GM12878 (cell line): ENCODE measurements around the gene GZF1. TPM values are rescaled to one million over a fixed set of nuclear protein-coding genes. Genes with fewer than 3 reads are reported as not detected.

ENCODE experiments used
- ATAC-seq: fragments of 200-7000 bp; cut with Tn5 transposase; 3 replicates; pipeline ENCODE4 v1.9.1; 2020; ENCODE audit warnings: mild to moderate bottlenecking, moderate library complexity
- BruUV-seq: library from RNA; stranded (reverse); fragments of 400-500 nt; replicated peaks from 2 replicates; lab custom pipeline; 2021; lab: Mats Ljungman, UMichigan
- CTCF ChIA-PET: fragments of 300-600 bp; sonication (Branson Sonifier 250); formaldehyde crosslinking; extraction: SDS; loops from one replicate; lab custom pipeline; 2021; ENCODE audit warnings: inconsistent platforms; lab: Yijun Ruan, JAX
- POLR2A ChIA-PET: fragments of 350-600 bp; formaldehyde crosslinking; extraction: SDS; loops from one replicate; lab custom pipeline; 2021; ENCODE audit warnings: inconsistent platforms; lab: Charles Lee
- RAD21 ChIA-PET: fragments of 300-600 bp; sonication (Branson Sonifier 250); formaldehyde crosslinking; loops from one replicate; lab custom pipeline; 2023; ENCODE audit warnings: antibody characterized with exemption; ENCODE audit not compliant: unreplicated experiment; lab: Charles Lee
- SMC1A ChIA-PET: fragments of 300-600 bp; sonication (Branson Sonifier 250); formaldehyde crosslinking; loops from one replicate; lab custom pipeline; 2023; ENCODE audit not compliant: unreplicated experiment, uncharacterized antibody; lab: Charles Lee
- DNase-seq: peaks from one replicate; pipeline ENCODE4 v3.0.0-alpha.2; 2011; ENCODE audit warnings: low read depth, low spot score
- FAIRE-seq: peaks from 3 replicates; lab custom pipeline; 2011; peaks lifted over from hg19 to GRCh38; lab: Jason Lieb, UNC
- H2AFZ ChIP-seq: 2 replicates; pipeline ENCODE4 v1.6.0; 2011; ENCODE audit warnings: low read depth, low read length, control low read depth; ENCODE audit not compliant: control insufficient read depth
- H3K27ac ChIP-seq: 2 replicates; pipeline ENCODE4 v1.5.1; 2011; ENCODE audit warnings: control low read depth; ENCODE audit not compliant: control insufficient read depth, insufficient read depth
- H3K27me3 ChIP-seq, 2 experiments: replicated peaks in 1 of 2; 2 replicates each; pipeline versions ENCODE4 v1.6.0 to v1.6.1; 2011; ENCODE audit warnings: low read length in 1 of 2; ENCODE audit not compliant: control insufficient read depth in 2 of 2, insufficient read depth in 2 of 2
- H3K36me3 ChIP-seq, 2 experiments: 2 replicates each; pipeline ENCODE4 v1.5.1; 2011; ENCODE audit warnings: low read length in 1 of 2; ENCODE audit not compliant: control insufficient read depth in 2 of 2, insufficient read depth in 2 of 2
- H3K4me1 ChIP-seq: 2 replicates; pipeline ENCODE4 v1.6.1; 2011; ENCODE audit warnings: mild to moderate bottlenecking, low read length, moderate library complexity, mixed read lengths; ENCODE audit not compliant: control insufficient read depth, insufficient read depth
- H3K4me2 ChIP-seq: 2 replicates; pipeline ENCODE4 v1.6.0; 2011; ENCODE audit warnings: control low read depth; ENCODE audit not compliant: control insufficient read depth, insufficient read depth
- H3K4me3 ChIP-seq: fragments of 200-600 bp; sonication (generic); 2 replicates; pipeline ENCODE4 v1.5.1; 2016
- H3K79me2 ChIP-seq: 2 replicates; pipeline ENCODE4 v1.6.0; 2011; ENCODE audit warnings: low read length; ENCODE audit not compliant: control insufficient read depth, insufficient read depth
- H3K9ac ChIP-seq: 2 replicates; pipeline ENCODE4 v1.8.0; 2011; ENCODE audit warnings: low read length, control low read depth, mixed read lengths; ENCODE audit not compliant: control insufficient read depth, insufficient read depth
- H3K9me3 ChIP-seq: replicated peaks from 3 replicates; pipeline ENCODE4 v1.5.1; 2011; ENCODE audit warnings: mild to moderate bottlenecking, low read length; ENCODE audit not compliant: control insufficient read depth, insufficient read depth
- H4K20me1 ChIP-seq: 2 replicates; pipeline ENCODE4 v1.6.0; 2011; ENCODE audit not compliant: control insufficient read depth, insufficient read depth
- CREM ChIP-seq: IDR thresholded peaks from 2 replicates; pipeline ENCODE4 v1.6.1; 2014; ENCODE audit warnings: antibody characterized with exemption, low read depth
- FOXK2 ChIP-seq: fragments of 450-650 bp; IDR thresholded peaks from 2 replicates; pipeline ENCODE4 v1.6.1; 2017; ENCODE audit warnings: mild to moderate bottlenecking, moderate library complexity
- GATAD2B ChIP-seq: fragments of 450-650 bp; conservative IDR thresholded peaks from 2 replicates; pipeline ENCODE4 v1.6.1; 2017; ENCODE audit warnings: low read depth, mild to moderate bottlenecking, moderate library complexity
- KLF5 ChIP-seq: fragments of 450-650 bp; IDR thresholded peaks from 2 replicates; pipeline ENCODE4 v1.6.1; 2014; ENCODE audit warnings: mild to moderate bottlenecking; ENCODE audit not compliant: partially characterized antibody
- NBN ChIP-seq: fragments of 450-650 bp; IDR thresholded peaks from 2 replicates; pipeline ENCODE4 v1.6.1; 2016
- NFXL1 ChIP-seq: fragments of 450-650 bp; IDR thresholded peaks from 2 replicates; pipeline ENCODE4 v1.6.1; 2017; ENCODE audit warnings: antibody characterized with exemption, mild to moderate bottlenecking, borderline replicate concordance
- POU2F2 ChIP-seq: IDR thresholded peaks from 3 replicates; pipeline ENCODE4 v1.6.1; 2011; ENCODE audit warnings: low read depth, mild to moderate bottlenecking, low read length, borderline replicate concordance
- SMC3 ChIP-seq: IDR thresholded peaks from 2 replicates; pipeline ENCODE4 v1.6.1; 2011; ENCODE audit warnings: low read length, improper control_type of control experiment, borderline replicate concordance
- SREBF1 ChIP-seq: IDR thresholded peaks from 2 replicates; pipeline ENCODE4 v1.6.1; 2012; ENCODE audit warnings: mild to moderate bottlenecking, low read length
- TAF1 ChIP-seq: IDR thresholded peaks from 2 replicates; pipeline ENCODE4 v1.6.1; 2011; ENCODE audit warnings: mild to moderate bottlenecking, low read depth, low read length, borderline replicate concordance
- ZBTB40 ChIP-seq: fragments of 450-650 bp; IDR thresholded peaks from 2 replicates; pipeline ENCODE4 v1.6.1; 2016; ENCODE audit warnings: mild to moderate bottlenecking, moderate library complexity, borderline replicate concordance
- ZNF207 ChIP-seq: fragments of 450-650 bp; IDR thresholded peaks from 2 replicates; pipeline ENCODE4 v1.6.1; 2014; ENCODE audit warnings: antibody characterized with exemption, mild to moderate bottlenecking, borderline replicate concordance
- ZNF217 ChIP-seq: fragments of 450-650 bp; IDR thresholded peaks from 2 replicates; pipeline ENCODE4 v1.6.1; 2017; ENCODE audit warnings: antibody characterized with exemption, mild to moderate bottlenecking
- ZZZ3 ChIP-seq: IDR thresholded peaks from 2 replicates; pipeline ENCODE4 v1.6.1; 2011; ENCODE audit warnings: low read depth; ENCODE audit not compliant: control insufficient read depth, insufficient read length
- WGBS: methylation state at CpG from one replicate; pipeline ENCODE4 v1.1.6; 2016; ENCODE audit warnings: low lambda C conversion rate; ENCODE audit not compliant: insufficient replicate concordance, insufficient coverage; ENCODE audit errors: missing lambda C conversion rate; 5-methylcytosine and 5-hydroxymethylcytosine counted together
- in situ Hi-C: fragments of 300-500 bp; cut with MboI; formaldehyde crosslinking; loops from 9 replicates; pipeline ENCODE4 v1.14.3; 2018; ENCODE audit warnings: mixed read lengths
- intact Hi-C: fragments of 100-400 bp; cut with micrococcal nuclease; formaldehyde crosslinking; loops from one replicate; pipeline ENCODE4 v1.14.2; 2022; ENCODE audit not compliant: unreplicated experiment
- polyA plus RNA-seq, 11 experiments: library from polyadenylated mRNA; depleted of rRNA in 4 of 11; unstranded in 6 of 11; stranded (reverse) in 5 of 11; fragments of >200 nt; fragmentation: Nextera tagmentation in 4 of 11; fragmentation: Illumina TruSeq in 1 of 11; extraction: Ambion mirVana in 4 of 11; extraction: Trizol in 1 of 11; gene quantifications; 1 replicate in 1 of 11; 2 replicates in 10 of 11; pipeline versions ENCODE4 v1.2.1 to v1.2.3, GENCODE V29; 2011 to 2016; ENCODE audit warnings: inconsistent platforms in 2 of 11, missing spikeins in 2 of 11, low read depth in 1 of 11
- total RNA-seq, 4 experiments: library from RNA; depleted of rRNA in 3 of 4; stranded (reverse); fragments of >200 nt in 3 of 4; fragmentation: Illumina TruSeq in 1 of 4; extraction: Trizol in 1 of 4; gene quantifications; 2 replicates each; pipeline versions ENCODE4 v1.2.1 to v1.2.3, GENCODE V29; 2013 to 2021
- TF ChIP-seq, protein P1 (sequence below): fragments of 450-650 bp; conservative IDR thresholded peaks from 2 replicates; pipeline ENCODE4 v1.6.1; 2017; ENCODE audit warnings: mild to moderate bottlenecking, moderate library complexity
- TF ChIP-seq, protein P2 (sequence below): fragments of 450-650 bp; IDR thresholded peaks from 2 replicates; pipeline ENCODE4 v1.6.1; 2016; ENCODE audit warnings: mild to moderate bottlenecking

Gene GZF1
- total and polyA plus RNA-seq, 10 of the 15 experiments (the other 5 are each of a cell fraction or from before 2014, with no cell fraction given): 2.2 to 19.5 (median 9.7) TPM

GRCh38 chr20:23419995-23420901, 58.3 kb downstream of the GZF1 start:
- Histone ChIP-seq H3K79me2 (peaks cover 44% of the 10 kb centered on the region), H3K9me3 (no peaks in the 10 kb centered on the region), H3K4me1 (peaks cover 11% of the 10 kb centered on the region), H3K27ac (peak overlapping the region; percentile 86), H3K27me3 (no peaks in the 10 kb centered on the region), H4K20me1 (no peaks in the 10 kb centered on the region), H3K9ac (peak overlapping the region; percentile 75), H2AFZ (peak overlapping the region; percentile 74), H3K4me3 (peak overlapping the region; percentile 91), H3K4me2 (peak overlapping the region; percentile 90), H3K36me3 (no peaks in the 10 kb centered on the region)
- CTCF ChIA-PET: interaction anchor here (0.7 to 9.4 kb wide), 8 partner anchors 9 to 1947 kb away, joined by 3 to 56 read pairs (median 6); partner anchors contain the start of gene NXT1
- DNase-seq: no peak
- RAD21 ChIA-PET: interaction anchor here (1.6 to 2.0 kb wide), 3 partner anchors 21 to 70 kb away, joined by 3 to 9 read pairs (median 9); partner anchors contain the start of gene NXT1
- POLR2A ChIA-PET: interaction anchor here (0.6 to 5.3 kb wide), 8 partner anchors 9 to 517 kb away, joined by 3 to 36 read pairs (median 4); partner anchors contain the start of gene NXT1
- peak; percentile 59 for ATAC-seq
- TSS peak; percentile 61 for BruUV-seq
- WGBS: 1% methylated on average over 54 of the region's 58 CpGs
- in situ Hi-C loops: loop anchor here (10.0 kb wide), 1 partner anchor 55 kb away; no protein-coding TSS in a partner anchor
- SMC1A ChIA-PET: interaction anchor here (0.8 to 2.2 kb wide), 9 partner anchors 11 to 70 kb away, joined by 3 to 10 read pairs (median 4); partner anchors contain the start of gene NXT1
- FAIRE-seq: peak; percentile 78
- intact Hi-C loops: loop anchor here (1.0 kb wide), 1 partner anchor 57 kb away; no protein-coding TSS in a partner anchor
- TF ChIP-seq, protein P1, sequence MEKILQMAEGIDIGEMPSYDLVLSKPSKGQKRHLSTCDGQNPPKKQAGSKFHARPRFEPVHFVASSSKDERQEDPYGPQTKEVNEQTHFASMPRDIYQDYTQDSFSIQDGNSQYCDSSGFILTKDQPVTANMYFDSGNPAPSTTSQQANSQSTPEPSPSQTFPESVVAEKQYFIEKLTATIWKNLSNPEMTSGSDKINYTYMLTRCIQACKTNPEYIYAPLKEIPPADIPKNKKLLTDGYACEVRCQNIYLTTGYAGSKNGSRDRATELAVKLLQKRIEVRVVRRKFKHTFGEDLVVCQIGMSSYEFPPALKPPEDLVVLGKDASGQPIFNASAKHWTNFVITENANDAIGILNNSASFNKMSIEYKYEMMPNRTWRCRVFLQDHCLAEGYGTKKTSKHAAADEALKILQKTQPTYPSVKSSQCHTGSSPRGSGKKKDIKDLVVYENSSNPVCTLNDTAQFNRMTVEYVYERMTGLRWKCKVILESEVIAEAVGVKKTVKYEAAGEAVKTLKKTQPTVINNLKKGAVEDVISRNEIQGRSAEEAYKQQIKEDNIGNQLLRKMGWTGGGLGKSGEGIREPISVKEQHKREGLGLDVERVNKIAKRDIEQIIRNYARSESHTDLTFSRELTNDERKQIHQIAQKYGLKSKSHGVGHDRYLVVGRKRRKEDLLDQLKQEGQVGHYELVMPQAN: no peak
- no peak for TF ChIP-seq NBN
- no peak for TF ChIP-seq ZNF207
- TF ChIP-seq FOXK2: no peak
- TF ChIP-seq CREM: no peak
- no peak for TF ChIP-seq ZNF217
- no peak for TF ChIP-seq POU2F2
- TF ChIP-seq SMC3: no peak
- no peak for TF ChIP-seq KLF5
- TF ChIP-seq TAF1: 0 out of 2 replicates have a peak, but pooled peaks have one; percentile 10
- no peak for TF ChIP-seq NFXL1
- TF ChIP-seq ZBTB40: no peak
- TF ChIP-seq GATAD2B: 0 out of 2 replicates have a peak, but pooled peaks have one; percentile 18
- TF ChIP-seq, protein P2, sequence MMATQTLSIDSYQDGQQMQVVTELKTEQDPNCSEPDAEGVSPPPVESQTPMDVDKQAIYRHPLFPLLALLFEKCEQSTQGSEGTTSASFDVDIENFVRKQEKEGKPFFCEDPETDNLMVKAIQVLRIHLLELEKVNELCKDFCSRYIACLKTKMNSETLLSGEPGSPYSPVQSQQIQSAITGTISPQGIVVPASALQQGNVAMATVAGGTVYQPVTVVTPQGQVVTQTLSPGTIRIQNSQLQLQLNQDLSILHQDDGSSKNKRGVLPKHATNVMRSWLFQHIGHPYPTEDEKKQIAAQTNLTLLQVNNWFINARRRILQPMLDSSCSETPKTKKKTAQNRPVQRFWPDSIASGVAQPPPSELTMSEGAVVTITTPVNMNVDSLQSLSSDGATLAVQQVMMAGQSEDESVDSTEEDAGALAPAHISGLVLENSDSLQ: peak; percentile 63; the same call in 1 of the 2 replicates
- no peak for TF ChIP-seq SREBF1
- TF ChIP-seq ZZZ3: no peak
